Common myeloid progenitor, CD34-positive (primary cell): Measurements from ENCODE around the gene TCP11X1.
"Not testable (repeated sequence)": the region's sequence is repeated elsewhere in the genome, so short reads cannot be mapped to it uniquely, and the experiment has no call there.

Source experiments
- CTCF ChIA-PET: fragments of 350-600 bp; sonication (Branson Sonifier 250); formaldehyde crosslinking; loops from one replicate; lab custom pipeline; 2021; ENCODE audit warnings: antibody characterized with exemption; lab: Charles Lee
- POLR2A ChIA-PET: fragments of 350-600 bp; sonication (Branson Sonifier 250); formaldehyde crosslinking; loops from one replicate; lab custom pipeline; 2021; ENCODE audit warnings: antibody characterized with exemption; lab: Charles Lee
- DNase-seq, 3 donors: peaks; one replicate each; pipeline versions ENCODE4 v3.0.0 to v3.0.0-alpha.2; 2013
- H3K27ac ChIP-seq, 2 experiments: 1 replicate in 1 of 2; 2 replicates in 1 of 2; pipeline ENCODE4 v1.7.0; 2013; ENCODE audit warnings: inconsistent platforms in 2 of 2, low read length in 2 of 2, mild to moderate bottlenecking in 2 of 2, low read depth in 1 of 2, moderate library complexity in 1 of 2; ENCODE audit not compliant: severe bottlenecking in 2 of 2, insufficient read depth in 1 of 2, poor library complexity in 1 of 2
- H3K27me3 ChIP-seq, 5 experiments: replicated peaks in 2 of 5; 1 replicate in 3 of 5; 2 replicates in 2 of 5; pipeline versions ENCODE4 v1.6.1 to v1.7.0; 2013; ENCODE audit warnings: low read length in 4 of 5, mild to moderate bottlenecking in 2 of 5, moderate library complexity in 2 of 5, inconsistent platforms in 1 of 5; ENCODE audit not compliant: insufficient read depth in 5 of 5, control insufficient read depth in 4 of 5
- H3K36me3 ChIP-seq, 4 experiments: 1 replicate in 2 of 4; 2 replicates in 2 of 4; pipeline versions ENCODE4 v1.6.1 to v1.7.0; 2013; ENCODE audit warnings: low read length in 3 of 4, control low read depth in 1 of 4, mild to moderate bottlenecking in 1 of 4; ENCODE audit not compliant: control insufficient read depth in 4 of 4, insufficient read depth in 4 of 4
- H3K4me1 ChIP-seq, 4 experiments: 1 replicate in 3 of 4; 2 replicates in 1 of 4; pipeline versions ENCODE4 v1.6.1 to v1.7.1; 2013; ENCODE audit warnings: low read length in 3 of 4, mild to moderate bottlenecking in 3 of 4, control low read depth in 1 of 4, inconsistent platforms in 1 of 4, moderate library complexity in 1 of 4; ENCODE audit not compliant: control insufficient read depth in 4 of 4, insufficient read depth in 4 of 4; ENCODE audit errors: control extremely low read depth in 1 of 4
- H3K4me3 ChIP-seq, 7 experiments: 1 replicate in 4 of 7; 2 replicates in 3 of 7; pipeline versions ENCODE4 v1.5.1 to v1.7.0; 2013; ENCODE audit warnings: mild to moderate bottlenecking in 7 of 7, low read length in 6 of 7, moderate library complexity in 6 of 7, inconsistent platforms in 2 of 7, low read depth in 2 of 7, control low read depth in 1 of 7; ENCODE audit not compliant: insufficient read depth in 4 of 7, control insufficient read depth in 1 of 7; ENCODE audit errors: extremely low read depth in 1 of 7
- H3K9me3 ChIP-seq, 5 experiments: 1 replicate in 4 of 5; 2 replicates in 1 of 5; pipeline versions ENCODE4 v1.6.1 to v1.7.1; 2013; ENCODE audit warnings: low read length in 4 of 5, mild to moderate bottlenecking in 2 of 5, inconsistent platforms in 1 of 5, low read depth in 1 of 5, moderate library complexity in 1 of 5; ENCODE audit not compliant: control insufficient read depth in 4 of 5, insufficient read depth in 2 of 5; ENCODE audit errors: control extremely low read depth in 1 of 5
- WGBS: methylation state at CpG from one replicate; pipeline ENCODE4 v1.1.5; 2013; ENCODE audit not compliant: insufficient coverage; 5-methylcytosine and 5-hydroxymethylcytosine counted together

The TCP11X1 gene

GRCh38 chrX:102272231-102272630 lies 57.1 kb downstream of the TCP11X1 start:
- H3K4me3 ChIP-seq, CTCF ChIA-PET, H3K36me3 ChIP-seq, H3K9me3 ChIP-seq, H3K27ac ChIP-seq, H3K27me3 ChIP-seq, POLR2A ChIA-PET, DNase-seq, H3K4me1 ChIP-seq: not testable (repeated sequence)
- WGBS, result no CpG with 5 or more reads among the region's 4 CpGs
